Heart right ventricle (tissue), 16 donors: ENCODE results near the gene FIG4. TPM values are rescaled to one million over a fixed set of nuclear protein-coding genes. Genes with fewer than 3 reads are reported as not detected.
A peak's percentile ranks its signal among the peaks of the same experiment; 100 is the strongest.
"Not testable (repeated sequence)": the region's sequence is repeated elsewhere in the genome, so short reads cannot be mapped to it uniquely, and the experiment has no call there.

Experiments used
- ATAC-seq, 8 donors: fragments of 200-7000 bp; cut with Tn5 transposase; one replicate each; pipeline ENCODE4 v1.9.1; 2020; ENCODE audit warnings: mild to moderate bottlenecking in 8 of 8, moderate library complexity in 8 of 8, moderate number of reproducible peaks in 1 of 8
- DNase-seq, 2 donors: peaks; one replicate each; pipeline ENCODE4 v3.0.0-alpha.2; 2020
- H3K27ac ChIP-seq, 10 donors: fragments of 200-600 bp; sonication (generic) in 2 of 10; one replicate each; pipeline versions ENCODE4 v1.5.0 to v1.8.0; 2020 to 2022; ENCODE audit warnings: mild to moderate bottlenecking in 3 of 10
- H3K27me3 ChIP-seq, 7 donors: fragments of 200-600 bp; one replicate each; pipeline ENCODE4 v1.8.0; 2021 to 2022; ENCODE audit warnings: mild to moderate bottlenecking in 2 of 7
- H3K36me3 ChIP-seq, 9 donors: fragments of 200-600 bp; sonication (generic) in 1 of 9; one replicate each; pipeline versions ENCODE4 v1.5.0 to v1.8.0; 2020 to 2022; ENCODE audit warnings: mild to moderate bottlenecking in 2 of 9
- H3K4me1 ChIP-seq, 9 donors: fragments of 200-600 bp; sonication (generic) in 1 of 9; one replicate each; pipeline versions ENCODE4 v1.5.0 to v1.8.0; 2020 to 2022; ENCODE audit warnings: mild to moderate bottlenecking in 4 of 9
- H3K4me3 ChIP-seq, 10 donors: fragments of 200-600 bp; sonication (generic) in 2 of 10; one replicate each; pipeline versions ENCODE4 v1.5.0 to v1.8.0; 2020 to 2022; ENCODE audit warnings: mild to moderate bottlenecking in 7 of 10, moderate library complexity in 2 of 10
- H3K9me3 ChIP-seq, 11 donors: fragments of 200-600 bp in 10 of 11; sonication (generic) in 2 of 11; one replicate each; pipeline versions ENCODE4 v1.5.0 to v1.8.0; 2013 to 2022; ENCODE audit warnings: mild to moderate bottlenecking in 2 of 11, control low read depth in 1 of 11, moderate library complexity in 1 of 11
- CTCF ChIP-seq, 9 donors: fragments of 200-600 bp; sonication (generic) in 2 of 9; IDR thresholded peaks; one replicate each; pipeline versions ENCODE4 v1.5.0 to v1.8.0; 2021 to 2022; ENCODE audit warnings: antibody characterized with exemption in 9 of 9, mild to moderate bottlenecking in 5 of 9, moderate library complexity in 1 of 9
- WGBS, 2 donors: extraction: QIAGEN DNeasy Blood & Tissue Kit; methylation state at CpG; one replicate each; pipeline ENCODE4 v1.1.7; 2013; ENCODE audit warnings: inconsistent platforms in 1 of 2; 5-methylcytosine and 5-hydroxymethylcytosine counted together
- intact Hi-C, 10 donors: fragments of 100-400 bp; cut with DNase I; formaldehyde crosslinking; loops; one replicate each; pipeline versions ENCODE4 v1.11.1 to v1.14.2; 2022
- polyA plus RNA-seq, 2 donors: library from polyadenylated mRNA; stranded (reverse); fragments of 200-250 nt; gene quantifications; one replicate each; pipeline ENCODE4 v1.2.3, GENCODE V29; 2013
- total RNA-seq, 10 donors: library from RNA; stranded (reverse); fragmentation: NEBNext Ultra II Directional in 3 of 10; extraction: Animal tissue kit (Norgen Biotek cat#: 25700) in 3 of 10; gene quantifications; one replicate each; pipeline versions ENCODE4 v1.2.1 to v1.2.4, GENCODE V29; 2021 to 2023
- donor health status: Arrhythmogenic right ventricular cardiomyopathy.
- donor health status: ischemic (EF 13 %, LVEDD 7.1; RV severe dilation, severe dysfunction).
- donor health status: healthy with polysubstance abuse.
- donor health status: DM: no; HTN: yes; CAD: no.
- donor health status: DM: no; HTN: no; CAD: no.
- donor health status: ischemic (EF 25% LVEDD 6.9; RV normal size, moderate dysfunction).
- donor health status: ischemic (EF 25% LVEDD 5.7; RV mildly dilated, moderate dysfunction).
- donor health status: healthy.
- donor health status: DM: yes; HTN: yes; CAD: no.
- donor health status: Ischemic cardiomyopathy.
- donor health status: ischemic (EF 35%, LVEDD 5.7; RV mildly dilated, moderate dysfunction).
- donor health status: nonischemic (EF 11% LVEDD 7.7; RV severe dilation, severe dysfunction).
- donor health status: DM: yes; HTN: yes; CAD: no.
- donor health status: PGD.
- donor health status: ischemic (EF 29% LVEDD 5.4; RV normal size, mild dysfunction).
- donor health status: nonischemic (EF 23%, LVEDD 6.1; RV moderate dilation, normal function).

The FIG4 gene
- total and polyA plus RNA-seq, 12 donors: 5.1 to 13.1 (median 9.2) TPM

DNA sequence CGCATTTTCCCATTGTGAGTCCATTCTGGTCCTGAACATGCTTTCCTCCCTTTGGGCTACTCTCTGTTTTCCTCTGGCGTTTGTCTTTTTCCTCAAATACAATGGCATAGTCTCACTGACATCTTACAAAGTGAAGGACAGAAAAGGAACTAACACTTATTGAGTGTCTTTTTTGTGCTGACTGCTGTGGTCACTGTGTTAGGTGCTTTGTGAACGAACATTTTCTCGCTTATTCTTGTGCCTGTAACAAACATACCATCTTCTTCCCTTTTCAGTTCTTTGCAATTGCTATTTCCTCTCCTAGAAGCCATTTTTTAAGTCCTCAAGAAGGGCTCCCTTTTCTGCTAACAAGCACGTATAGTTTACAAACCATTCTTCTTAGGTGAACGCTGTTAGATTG, 15.4 kb downstream of the FIG4 start:
- WGBS, 2 donors: 78 to 86% methylated on average over 6 of the region's 6 CpGs
- Histone ChIP-seq H3K4me3 (no peak overlapping the region), H3K36me3 (no peaks in the 10 kb centered on the region), H3K4me1 (peaks cover 0 to 40% (median 3%) of the 10 kb centered on the region in 9 donors), H3K9me3 (peaks cover 0 to 22% (median 0%) of the 10 kb centered on the region in 11 donors), H3K27me3 (no peaks in the 10 kb centered on the region), H3K27ac (peak overlapping the region in 1 of 10 donors; percentile 15)
- ATAC-seq (no peak), DNase-seq (no peak)
- TF ChIP-seq CTCF (IDR thresholded peaks at IDR 0.05): no peak
- intact Hi-C loops: loop anchor here (5.0 to 10.0 kb wide), 9 partner anchors 76 to 691 kb away; no protein-coding TSS in a partner anchor

DNA sequence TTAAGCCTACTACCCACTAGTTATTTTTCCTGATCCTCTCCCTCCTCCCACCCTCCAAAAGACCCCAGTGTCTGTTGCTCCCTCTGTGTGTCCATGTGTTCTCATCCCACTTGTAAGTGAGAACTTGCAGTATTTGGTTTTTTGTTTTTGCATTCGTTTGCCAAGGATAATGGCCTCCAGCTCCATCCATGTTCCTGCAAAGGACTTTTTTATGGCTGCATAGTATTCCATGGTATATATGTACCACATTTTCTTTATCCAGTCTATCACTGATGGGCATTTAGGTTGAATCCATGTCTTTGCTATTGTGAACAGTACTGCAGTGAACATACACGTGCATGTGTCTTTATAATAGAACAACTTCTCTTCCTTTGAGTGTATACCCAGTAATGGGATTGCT, 17.0 kb downstream of the FIG4 start:
- not testable (repeated sequence) for H3K27ac ChIP-seq, ATAC-seq, H3K36me3 ChIP-seq, DNase-seq, H3K27me3 ChIP-seq, H3K4me3 ChIP-seq
- H3K4me1 ChIP-seq: peaks cover 0 to 24% (median 2%) of the 10 kb centered on the region in 9 donors
- intact Hi-C loops: loop anchor here (5.0 to 10.0 kb wide), 9 partner anchors 74 to 689 kb away; no protein-coding TSS in a partner anchor
- 98% methylated on average over 2 of the region's 2 CpGs for WGBS, 2 donors
- H3K9me3 ChIP-seq: peaks cover 0 to 22% (median 0%) of the 10 kb centered on the region in 11 donors

DNA sequence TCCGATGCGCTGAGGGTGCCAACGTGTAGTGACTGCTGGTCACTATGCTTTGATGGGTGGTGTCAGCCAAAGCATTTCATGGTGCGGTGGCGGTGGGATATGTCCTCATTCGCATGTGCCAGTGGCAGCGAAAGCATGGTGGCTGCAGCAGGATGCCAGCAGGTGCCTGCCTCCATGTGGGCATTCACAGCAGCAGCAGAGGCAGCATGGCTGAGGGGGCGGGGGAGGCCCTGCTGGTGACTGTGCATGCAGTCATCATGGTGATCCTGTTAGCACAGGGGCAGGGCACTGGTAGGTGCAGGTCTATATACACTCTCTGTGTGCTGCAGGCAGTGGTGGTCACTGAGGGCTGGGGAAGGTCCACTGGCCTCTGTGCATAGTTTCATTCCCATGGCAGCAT, 22.0 kb downstream of the FIG4 start:
- H3K9me3 ChIP-seq: peaks cover 0 to 22% (median 0%) of the 10 kb centered on the region in 11 donors
- H3K4me3 ChIP-seq: no peak overlapping the region
- H3K27ac ChIP-seq: no peak overlapping the region
- peak in 2 of 8 donors; percentile 25 to 34 for ATAC-seq
- peaks cover 0 to 32% (median 6%) of the 10 kb centered on the region in 9 donors for H3K36me3 ChIP-seq
- no peaks in the 10 kb centered on the region for H3K27me3 ChIP-seq
- H3K4me1 ChIP-seq: no peaks in the 10 kb centered on the region
- intact Hi-C loops: no loop called here
- 97 to 99% methylated on average over 8 of the region's 8 CpGs for WGBS, 2 donors
- no peak for DNase-seq
- TF ChIP-seq CTCF (IDR thresholded peaks at IDR 0.05): no peak

DNA sequence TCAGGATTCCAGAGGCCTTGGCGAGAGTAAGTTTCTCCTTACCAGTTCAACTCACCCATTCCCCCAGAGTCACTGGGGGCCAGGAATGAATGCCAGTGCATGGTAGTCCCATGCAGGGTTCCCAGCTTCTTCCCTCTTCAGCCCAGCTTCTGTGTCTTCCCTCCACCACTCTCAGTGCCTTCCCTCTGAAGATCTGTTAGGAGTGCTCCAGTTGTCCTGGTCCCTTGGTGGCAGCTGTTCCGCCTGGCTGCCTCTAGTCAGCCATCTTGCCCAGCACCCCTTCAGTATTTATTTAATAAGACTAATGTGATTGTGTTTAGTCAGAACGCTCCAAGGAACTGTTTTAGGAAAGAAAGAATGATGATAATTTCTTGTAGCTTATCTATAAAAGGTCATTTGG, 23.1 kb downstream of the FIG4 start:
- intact Hi-C loops: no loop called here
- Histone ChIP-seq H3K27ac (no peak overlapping the region), H3K9me3 (peaks cover 0 to 11% (median 0%) of the 10 kb centered on the region in 11 donors), H3K4me3 (no peak overlapping the region), H3K27me3 (no peaks in the 10 kb centered on the region), H3K4me1 (no peaks in the 10 kb centered on the region), H3K36me3 (peaks cover 0 to 43% (median 6%) of the 10 kb centered on the region in 9 donors)
- TF ChIP-seq CTCF (IDR thresholded peaks at IDR 0.05): no peak
- WGBS, 2 donors: 93 to 94% methylated on average over 3 of the region's 3 CpGs
- DNase-seq (no peak), ATAC-seq (no peak)

DNA sequence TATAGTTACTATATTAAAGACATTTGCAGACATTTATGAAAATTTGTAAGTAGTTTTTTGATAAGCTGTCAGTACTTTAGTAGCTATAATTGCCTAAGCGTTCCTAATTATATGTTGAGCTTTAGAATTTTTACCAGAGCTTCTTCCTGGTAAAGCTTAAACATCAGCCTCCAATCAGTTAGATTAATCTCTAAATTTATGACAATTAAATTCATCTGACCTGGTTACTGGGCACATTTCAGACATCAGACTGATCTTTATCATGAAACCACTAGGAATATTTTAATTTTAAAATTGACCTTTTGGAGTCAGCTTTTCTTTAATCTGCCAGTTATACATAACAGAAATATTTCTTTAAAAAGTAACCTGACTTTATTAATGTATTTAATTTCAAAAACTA, 23.5 kb downstream of the FIG4 start:
- DNase-seq: no peak
- WGBS, 2 donors: 100% methylated on average over 1 of the region's 1 CpG
- Histone ChIP-seq H3K4me3 (no peak overlapping the region), H3K9me3 (peaks cover 0 to 7% (median 0%) of the 10 kb centered on the region in 11 donors), H3K27me3 (no peaks in the 10 kb centered on the region), H3K36me3 (peaks cover 0 to 47% (median 6%) of the 10 kb centered on the region in 9 donors), H3K27ac (no peak overlapping the region), H3K4me1 (no peaks in the 10 kb centered on the region)
- intact Hi-C loops: no loop called here
- ATAC-seq: no peak
- no peak for TF ChIP-seq CTCF (IDR thresholded peaks at IDR 0.05)
